ENCODE data around the gene RBPMS2. TPM values are rescaled to one million over a fixed set of nuclear protein-coding genes. Genes with fewer than 3 reads are reported as not detected.
"Not testable (repeated sequence)": the region's sequence is repeated elsewhere in the genome, so short reads cannot be mapped to it uniquely, and the experiment has no call there.

The RBPMS2 gene
- 9.4 TPM for polyA plus RNA-seq (2012; ENCODE audit: insufficient read depth, insufficient read length)

DNA sequence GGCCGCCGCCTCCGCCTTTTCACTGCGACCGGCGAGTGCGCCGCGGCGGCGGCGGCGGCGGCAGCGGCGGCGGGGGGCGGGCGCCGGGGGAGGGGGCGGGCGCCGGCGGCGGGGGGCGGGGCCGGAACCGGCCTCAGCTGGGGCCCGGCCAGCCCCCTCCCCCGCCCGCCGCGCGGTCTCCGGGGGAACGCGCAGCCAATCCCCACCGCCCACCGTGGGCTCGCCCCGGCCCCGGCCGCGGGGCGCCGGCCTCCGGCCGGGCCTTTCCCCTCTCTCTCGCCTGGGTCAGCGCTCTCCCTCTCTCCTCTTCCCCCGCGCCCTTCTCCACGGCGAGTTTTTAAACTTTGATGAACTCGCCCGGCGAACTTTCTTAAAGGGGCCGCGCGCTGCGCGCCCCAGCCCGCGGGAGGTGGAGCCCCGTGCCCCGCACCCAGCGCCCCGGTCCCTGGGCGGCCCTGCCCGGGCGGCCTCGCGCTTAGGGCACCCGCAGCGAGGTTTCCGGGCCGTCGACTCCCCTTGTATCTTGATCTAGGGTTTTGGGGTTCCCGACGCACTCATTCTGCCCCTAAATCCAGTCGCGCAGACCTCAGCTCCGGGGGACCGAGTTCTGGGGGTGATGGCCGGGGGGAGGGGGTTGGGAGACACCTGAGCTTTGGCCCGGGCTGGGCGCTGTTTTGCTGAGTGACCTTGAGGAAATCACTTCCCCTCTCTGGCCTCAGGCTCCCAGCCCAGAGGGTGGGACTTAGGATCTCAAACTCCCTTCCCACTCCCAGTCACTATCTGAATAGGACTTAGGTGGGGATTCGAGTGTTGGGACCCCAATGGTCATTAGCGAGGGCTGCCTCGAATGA lies at the start of gene RBPMS2:
Gene RBPMS2, minus strand, starts transcription at position 39 of the 851 bp plus-strand sequence. CDS start 270 bp downstream, outside the sequence.
- no peak for DNase-seq (ENCODE audit: low read depth, low spot score)
- H3K4me3 ChIP-seq (ENCODE audit: low read length), result peak within 1 kb of the TSS; percentile 43

DNA sequence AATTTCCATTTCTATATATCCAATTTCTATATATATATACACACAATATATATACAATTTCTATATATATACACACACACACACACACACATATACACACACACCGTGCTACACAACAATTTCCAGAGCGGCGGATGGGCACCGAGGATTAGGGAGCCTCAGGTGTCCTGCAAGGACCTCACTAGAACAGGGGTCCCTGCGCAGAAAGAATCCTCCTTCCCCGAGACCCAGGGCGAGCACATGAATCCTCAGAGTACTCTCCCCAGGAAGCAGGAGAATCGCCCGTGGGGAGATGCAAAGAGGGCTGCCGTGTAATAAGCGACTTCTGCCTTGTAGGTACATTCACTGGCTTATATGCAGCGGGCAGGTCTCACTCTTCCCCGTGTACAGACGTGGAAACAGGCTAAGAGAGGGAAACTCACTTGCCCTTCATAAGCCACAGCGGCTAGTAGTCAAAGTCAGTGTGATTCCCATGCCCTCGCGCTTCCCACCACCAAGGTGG lies 49.6 kb upstream of the RBPMS2 start:
- H3K4me3 ChIP-seq (ENCODE audit: low read length), result peak overlapping the region; percentile 96
- DNase-seq (ENCODE audit: low read depth, low spot score), result no peak

GRCh38 chr15:64816452-64816851 lies 41.1 kb upstream of the RBPMS2 start:
- no peak overlapping the region for H3K4me3 ChIP-seq (ENCODE audit: low read length)
- DNase-seq (ENCODE audit: low read depth, low spot score), result no peak

- DNase-seq (ENCODE audit: low read depth, low spot score), result not testable (repeated sequence)
Measured at GRCh38 chr15:64814965-64815364, 39.6 kb upstream of the RBPMS2 start.

DNA sequence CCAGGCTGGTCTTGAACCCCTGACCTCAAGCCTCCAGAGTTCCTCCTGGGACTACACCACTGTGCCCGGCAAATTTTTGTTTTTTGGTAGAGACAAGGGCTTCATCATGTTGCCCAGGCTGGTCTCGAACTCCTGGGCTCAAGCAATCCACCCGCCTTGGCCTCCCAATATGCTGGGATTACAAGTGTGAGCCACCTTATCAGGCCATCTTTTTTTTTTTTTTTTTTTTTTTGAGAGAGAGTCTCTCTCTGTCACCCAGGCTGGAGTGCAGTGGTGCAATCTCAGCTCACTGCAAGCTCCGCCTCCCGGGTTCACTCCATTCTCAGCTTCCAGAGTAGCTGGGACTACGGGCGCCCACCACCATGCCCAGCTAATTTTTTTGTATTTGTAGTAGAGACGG lies 38.9 kb upstream of the RBPMS2 start:
- DNase-seq (ENCODE audit: low read depth, low spot score); H3K4me3 ChIP-seq (ENCODE audit: low read length): not testable (repeated sequence)

More at GRCh38 chr15:64814965-64815364, 39.6 kb upstream of the RBPMS2 start:
- H3K4me3 ChIP-seq (ENCODE audit: low read length), result not testable (repeated sequence)

DNA sequence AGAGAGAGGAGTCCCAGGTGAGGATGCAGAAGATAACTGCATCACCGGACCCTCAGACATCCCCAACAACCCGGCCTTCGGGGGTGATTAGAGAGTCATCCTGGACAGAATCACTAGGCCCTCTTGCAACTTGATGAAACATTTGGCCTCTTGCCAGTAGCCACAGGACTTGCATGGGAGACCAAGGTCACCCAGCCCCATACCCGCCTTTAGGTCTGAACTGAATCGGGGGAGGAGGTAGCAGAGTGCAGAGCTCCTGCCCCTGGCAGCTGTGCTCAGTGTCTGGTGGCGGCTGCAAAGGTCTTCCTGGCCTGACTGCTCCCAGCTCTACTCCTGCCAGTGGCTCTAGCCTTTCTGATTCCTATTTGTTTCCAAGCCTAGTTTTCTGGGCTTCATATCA lies 37.7 kb upstream of the RBPMS2 start:
- no peak for DNase-seq (ENCODE audit: low read depth, low spot score)
- H3K4me3 ChIP-seq (ENCODE audit: low read length), result no peak overlapping the region

- DNase-seq (ENCODE audit: low read depth, low spot score), result no peak
- H3K4me3 ChIP-seq (ENCODE audit: low read length), result no peak overlapping the region
Measured at GRCh38 chr15:64810497-64811326, 35.3 kb upstream of the RBPMS2 start.

- peak; percentile 39 for DNase-seq (ENCODE audit: low read depth, low spot score)
- H3K4me3 ChIP-seq (ENCODE audit: low read length), result no peak overlapping the region
Measured at GRCh38 chr15:64809649-64810496, 34.5 kb upstream of the RBPMS2 start.

DNA sequence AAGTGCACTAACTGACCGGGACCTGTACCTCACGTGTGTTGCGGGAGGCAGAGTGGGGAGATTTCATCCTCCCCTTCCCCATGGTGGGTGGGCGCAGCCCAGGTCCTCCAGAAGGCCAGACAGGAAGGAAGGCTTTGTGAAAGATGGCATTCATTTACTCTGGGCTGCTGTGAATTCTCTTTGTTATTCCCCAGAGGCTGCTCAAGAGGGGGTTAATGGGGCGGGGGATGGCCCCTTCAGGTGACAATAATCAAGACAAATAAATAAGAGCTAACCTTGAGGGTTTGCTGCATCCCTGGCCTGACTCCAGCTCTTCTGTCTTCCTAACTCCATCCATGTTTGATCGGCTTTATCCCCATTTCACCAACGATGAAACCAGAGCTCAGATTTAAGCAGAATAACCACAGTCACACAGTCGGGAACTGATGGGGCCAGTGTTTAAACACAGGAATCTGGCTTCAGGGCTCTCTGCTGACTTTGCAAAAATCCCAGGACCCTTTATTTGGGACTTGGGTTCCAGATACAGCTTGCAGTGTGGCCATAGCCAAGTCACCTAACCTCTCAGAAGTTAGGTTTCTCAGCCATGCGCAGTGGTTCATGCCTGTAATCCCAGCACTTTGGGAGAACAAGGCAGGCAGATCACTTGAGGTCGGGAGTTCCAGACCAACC lies 33.5 kb upstream of the RBPMS2 start:
- no peak for DNase-seq (ENCODE audit: low read depth, low spot score)
- H3K4me3 ChIP-seq (ENCODE audit: low read length), result no peak overlapping the region

GRCh38 chr15:64807751-64808222 lies 32.4 kb upstream of the RBPMS2 start:
- H3K4me3 ChIP-seq (ENCODE audit: low read length), result no peak overlapping the region
- DNase-seq (ENCODE audit: low read depth, low spot score), result no peak

GRCh38 chr15:64807051-64807749 lies 31.8 kb upstream of the RBPMS2 start:
- no peak for DNase-seq (ENCODE audit: low read depth, low spot score)
- no peak overlapping the region for H3K4me3 ChIP-seq (ENCODE audit: low read length)

GRCh38 chr15:64806509-64806908 lies 31.1 kb upstream of the RBPMS2 start:
- DNase-seq (ENCODE audit: low read depth, low spot score), result no peak
- no peak overlapping the region for H3K4me3 ChIP-seq (ENCODE audit: low read length)

DNA sequence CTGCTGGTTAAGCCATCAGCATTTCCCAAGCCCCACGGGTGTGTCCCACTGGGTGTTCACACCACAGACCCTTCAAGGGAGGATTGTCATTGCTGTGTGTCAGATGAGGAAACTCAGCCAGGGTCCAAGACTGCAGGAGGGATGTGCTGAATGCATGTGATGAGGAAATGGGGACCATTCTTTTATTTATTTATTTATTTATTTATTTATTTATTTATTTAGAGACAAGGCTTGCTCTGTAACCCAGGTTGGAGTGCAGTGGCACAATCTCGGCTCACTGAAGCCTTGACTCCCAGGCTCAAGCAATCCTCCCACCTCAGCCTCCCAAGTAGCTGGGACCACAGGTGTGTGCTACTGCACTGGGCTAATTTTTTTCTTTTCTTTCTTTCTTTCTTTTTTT lies 29.2 kb upstream of the RBPMS2 start:
- H3K4me3 ChIP-seq (ENCODE audit: low read length), result no peak overlapping the region

DNA sequence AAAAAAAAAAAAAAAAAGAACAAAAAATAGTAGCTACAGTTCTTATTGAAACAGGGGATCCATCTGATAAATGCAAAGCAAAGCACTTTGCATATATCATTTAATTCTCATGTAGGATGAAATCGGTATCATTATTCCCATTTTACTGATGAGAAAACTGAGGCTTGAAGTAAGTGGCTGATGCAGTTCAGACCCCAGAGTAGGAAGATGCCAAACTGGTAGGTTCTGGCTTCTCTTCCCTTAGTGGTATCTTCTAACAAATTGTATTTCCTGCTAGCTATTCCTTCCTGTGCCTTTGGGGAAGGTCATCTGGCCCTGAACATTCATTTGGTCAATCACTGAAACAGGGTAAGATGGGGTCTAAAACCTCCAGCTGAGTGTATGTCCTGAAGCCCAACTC lies 28.1 kb upstream of the RBPMS2 start:
- no peak overlapping the region for H3K4me3 ChIP-seq (ENCODE audit: low read length)
- DNase-seq (ENCODE audit: low read depth, low spot score), result no peak

More for the DNA sequence above, 29.2 kb upstream of the RBPMS2 start:
- DNase-seq (ENCODE audit: low read depth, low spot score), result no peak

DNA sequence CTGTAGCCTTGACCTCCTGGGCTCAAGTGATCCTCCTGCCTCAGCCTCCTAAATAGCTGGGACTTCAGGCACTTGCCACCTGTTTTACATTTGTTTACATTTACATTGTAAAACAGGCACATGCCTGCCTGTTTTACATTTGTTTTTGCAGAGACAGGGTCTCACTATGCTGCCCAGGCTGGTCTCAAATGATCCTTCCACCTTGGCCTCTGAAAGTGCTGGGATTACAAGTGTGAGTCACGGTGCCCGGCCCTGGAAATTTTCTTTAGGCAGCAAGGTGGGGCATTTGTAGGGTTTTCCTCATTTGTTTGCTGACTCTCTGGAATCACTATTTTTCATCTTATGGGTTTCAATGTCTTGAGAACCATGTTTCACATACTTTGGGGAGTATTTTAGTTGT lies 25.1 kb upstream of the RBPMS2 start:
- no peak for DNase-seq (ENCODE audit: low read depth, low spot score)
- no peak overlapping the region for H3K4me3 ChIP-seq (ENCODE audit: low read length)

DNA sequence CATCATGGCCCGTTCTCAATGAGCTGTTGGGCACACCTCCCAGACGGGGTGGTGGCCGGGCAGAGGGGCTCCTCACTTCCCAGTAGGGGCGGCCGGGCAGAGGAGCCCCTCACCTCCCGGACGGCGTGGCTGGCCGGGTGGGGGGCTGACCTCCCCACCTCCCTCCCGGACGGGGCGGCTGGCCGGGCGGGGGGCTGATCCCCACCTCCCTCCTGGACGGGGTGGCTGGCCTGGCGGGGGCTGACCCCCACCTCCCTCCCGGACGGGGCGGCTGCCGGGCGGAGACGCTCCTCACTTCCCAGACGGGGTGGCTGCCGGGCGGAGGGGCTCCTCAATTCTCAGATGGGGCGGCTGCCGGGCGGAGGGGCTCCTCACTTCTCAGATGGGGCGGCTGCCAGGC lies 23.5 kb upstream of the RBPMS2 start:
- not testable (repeated sequence) for DNase-seq (ENCODE audit: low read depth, low spot score)

GRCh38 chr15:64795921-64796320 lies 20.5 kb upstream of the RBPMS2 start:
- H3K4me3 ChIP-seq (ENCODE audit: low read length); DNase-seq (ENCODE audit: low read depth, low spot score): not testable (repeated sequence)

More for the DNA sequence above, 23.5 kb upstream of the RBPMS2 start:
- H3K4me3 ChIP-seq (ENCODE audit: low read length), result not testable (repeated sequence)

GRCh38 chr15:64795299-64795698 lies 19.9 kb upstream of the RBPMS2 start:
- H3K4me3 ChIP-seq (ENCODE audit: low read length); DNase-seq (ENCODE audit: low read depth, low spot score): not testable (repeated sequence)

Data from Jurkat, Clone E6-1 (cell line).